RWPE2 (cell line): ENCODE results near the gene ELAVL4.

Source experiments
- ATAC-seq: fragments of 200-7000 bp; cut with Tn5 transposase; 3 replicates; pipeline ENCODE4 v1.9.1; 2021; ENCODE audit warnings: low read depth
- DNase-seq: peaks from one replicate; pipeline ENCODE4 v3.0.0-alpha.2; 2020; ENCODE audit warnings: low spot score
- H3K27ac ChIP-seq: fragments of 450-650 bp; 2 replicates; pipeline ENCODE4 v1.5.1; 2017; ENCODE audit warnings: mild to moderate bottlenecking; ENCODE audit not compliant: poor library complexity, severe bottlenecking
- H3K27me3 ChIP-seq: fragments of 250-450 bp; sonication (Bioruptor Pico); 2 replicates; pipeline ENCODE4 v1.5.1; 2021; ENCODE audit warnings: mild to moderate bottlenecking, moderate library complexity; ENCODE audit not compliant: insufficient read depth, poor library complexity, severe bottlenecking
- H3K36me3 ChIP-seq: fragments of 250-450 bp; sonication (Bioruptor Pico); 2 replicates; pipeline ENCODE4 v1.5.1; 2020; ENCODE audit warnings: low read depth, mild to moderate bottlenecking, moderate library complexity
- H3K4me1 ChIP-seq: fragments of 250-450 bp; sonication (Bioruptor Pico); 2 replicates; pipeline ENCODE4 v1.5.1; 2021; ENCODE audit warnings: mild to moderate bottlenecking, moderate library complexity; ENCODE audit not compliant: insufficient read depth, poor library complexity, severe bottlenecking
- H3K4me3 ChIP-seq: fragments of 250-450 bp; sonication (Bioruptor Pico); 2 replicates; pipeline ENCODE4 v1.5.1; 2021; ENCODE audit warnings: mild to moderate bottlenecking, moderate library complexity; ENCODE audit not compliant: severe bottlenecking
- H3K9me3 ChIP-seq: fragments of 250-450 bp; sonication (Bioruptor Pico); 2 replicates; pipeline ENCODE4 v1.5.1; 2021; ENCODE audit warnings: mild to moderate bottlenecking, moderate library complexity; ENCODE audit not compliant: severe bottlenecking
- TF ChIP-seq, protein P1 (sequence below): fragments of 450-650 bp; IDR thresholded peaks from one replicate; pipeline ENCODE4 v1.5.1; 2017; ENCODE audit warnings: mild to moderate bottlenecking, moderate library complexity; ENCODE audit not compliant: poor library complexity, severe bottlenecking

Gene ELAVL4

DNA sequence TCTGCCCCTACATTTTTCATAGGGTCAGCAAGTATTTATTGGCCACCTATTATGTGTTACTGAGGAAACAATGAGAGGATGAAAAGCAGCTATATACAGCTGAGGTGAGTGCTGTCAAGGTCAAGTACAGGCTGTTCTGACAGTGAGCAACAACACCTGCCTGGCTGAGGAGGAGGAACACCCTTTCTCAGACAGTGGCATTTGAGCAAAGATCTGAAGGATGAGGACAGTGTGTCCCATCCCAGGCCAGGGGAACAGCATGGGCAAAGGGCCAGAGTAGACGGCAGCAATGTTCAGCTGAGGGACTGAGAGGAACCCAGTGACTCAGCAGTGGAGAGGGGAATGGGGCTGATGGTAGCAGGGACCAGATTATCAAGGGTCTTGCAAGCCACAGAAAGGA, 101.0 kb downstream of the ELAVL4 start:
- Histone ChIP-seq H3K4me1 (no peaks in the 10 kb centered on the region), H3K9me3 (no peaks in the 10 kb centered on the region), H3K36me3 (no peaks in the 10 kb centered on the region), H3K4me3 (no peak overlapping the region), H3K27me3 (peaks cover 4% of the 10 kb centered on the region), H3K27ac (no peak overlapping the region)
- TF ChIP-seq, protein P1, sequence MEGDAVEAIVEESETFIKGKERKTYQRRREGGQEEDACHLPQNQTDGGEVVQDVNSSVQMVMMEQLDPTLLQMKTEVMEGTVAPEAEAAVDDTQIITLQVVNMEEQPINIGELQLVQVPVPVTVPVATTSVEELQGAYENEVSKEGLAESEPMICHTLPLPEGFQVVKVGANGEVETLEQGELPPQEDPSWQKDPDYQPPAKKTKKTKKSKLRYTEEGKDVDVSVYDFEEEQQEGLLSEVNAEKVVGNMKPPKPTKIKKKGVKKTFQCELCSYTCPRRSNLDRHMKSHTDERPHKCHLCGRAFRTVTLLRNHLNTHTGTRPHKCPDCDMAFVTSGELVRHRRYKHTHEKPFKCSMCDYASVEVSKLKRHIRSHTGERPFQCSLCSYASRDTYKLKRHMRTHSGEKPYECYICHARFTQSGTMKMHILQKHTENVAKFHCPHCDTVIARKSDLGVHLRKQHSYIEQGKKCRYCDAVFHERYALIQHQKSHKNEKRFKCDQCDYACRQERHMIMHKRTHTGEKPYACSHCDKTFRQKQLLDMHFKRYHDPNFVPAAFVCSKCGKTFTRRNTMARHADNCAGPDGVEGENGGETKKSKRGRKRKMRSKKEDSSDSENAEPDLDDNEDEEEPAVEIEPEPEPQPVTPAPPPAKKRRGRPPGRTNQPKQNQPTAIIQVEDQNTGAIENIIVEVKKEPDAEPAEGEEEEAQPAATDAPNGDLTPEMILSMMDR, result no peak
- no peak for DNase-seq
- ATAC-seq, result no peak

DNA sequence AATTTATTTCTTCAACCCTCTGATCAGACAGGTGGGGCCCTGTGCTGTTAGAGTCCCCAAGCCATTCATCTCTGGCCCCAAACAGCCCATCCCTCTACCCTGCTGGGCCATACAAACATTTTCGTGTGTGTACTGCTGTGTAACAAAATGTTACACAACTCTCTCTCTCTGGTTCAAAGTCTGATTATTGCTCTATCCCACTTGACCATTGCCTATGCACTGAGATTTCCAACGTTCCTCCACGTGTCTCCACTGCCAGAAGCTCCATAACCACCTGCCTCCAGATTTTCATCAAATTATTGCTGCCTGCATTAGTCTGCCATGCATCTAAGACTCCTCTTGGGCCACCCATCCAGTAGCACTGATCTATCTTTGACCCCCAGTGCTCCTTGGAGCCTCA, 104.8 kb downstream of the ELAVL4 start:
- Histone ChIP-seq H3K27me3 (no peaks in the 10 kb centered on the region), H3K36me3 (no peaks in the 10 kb centered on the region), H3K27ac (no peak overlapping the region), H3K4me1 (no peaks in the 10 kb centered on the region), H3K4me3 (no peak overlapping the region), H3K9me3 (no peaks in the 10 kb centered on the region)
- DNase-seq (no peak), ATAC-seq (no peak)
- TF ChIP-seq, protein P1, result no peak

DNA sequence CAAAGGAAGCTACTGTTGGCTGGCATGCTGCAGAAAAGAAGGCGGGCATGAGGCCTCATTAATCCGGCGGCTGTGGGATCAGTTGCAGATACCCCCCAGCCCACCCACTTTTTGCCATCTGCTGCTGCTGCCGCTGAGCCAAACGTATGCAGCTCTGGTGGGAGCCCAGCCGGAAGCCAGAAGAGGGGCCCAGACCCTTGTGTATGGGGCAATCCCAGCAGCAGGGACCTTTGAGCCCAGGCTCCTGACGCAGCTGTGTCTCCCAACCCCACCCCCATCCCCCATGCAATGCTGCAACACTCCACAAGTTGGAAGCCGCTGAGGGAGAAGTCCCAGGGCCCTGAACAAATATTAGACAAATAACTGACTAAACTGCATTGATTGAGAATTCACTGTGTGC, 106.0 kb downstream of the ELAVL4 start:
- ATAC-seq, result no peak
- DNase-seq, result no peak

DNA sequence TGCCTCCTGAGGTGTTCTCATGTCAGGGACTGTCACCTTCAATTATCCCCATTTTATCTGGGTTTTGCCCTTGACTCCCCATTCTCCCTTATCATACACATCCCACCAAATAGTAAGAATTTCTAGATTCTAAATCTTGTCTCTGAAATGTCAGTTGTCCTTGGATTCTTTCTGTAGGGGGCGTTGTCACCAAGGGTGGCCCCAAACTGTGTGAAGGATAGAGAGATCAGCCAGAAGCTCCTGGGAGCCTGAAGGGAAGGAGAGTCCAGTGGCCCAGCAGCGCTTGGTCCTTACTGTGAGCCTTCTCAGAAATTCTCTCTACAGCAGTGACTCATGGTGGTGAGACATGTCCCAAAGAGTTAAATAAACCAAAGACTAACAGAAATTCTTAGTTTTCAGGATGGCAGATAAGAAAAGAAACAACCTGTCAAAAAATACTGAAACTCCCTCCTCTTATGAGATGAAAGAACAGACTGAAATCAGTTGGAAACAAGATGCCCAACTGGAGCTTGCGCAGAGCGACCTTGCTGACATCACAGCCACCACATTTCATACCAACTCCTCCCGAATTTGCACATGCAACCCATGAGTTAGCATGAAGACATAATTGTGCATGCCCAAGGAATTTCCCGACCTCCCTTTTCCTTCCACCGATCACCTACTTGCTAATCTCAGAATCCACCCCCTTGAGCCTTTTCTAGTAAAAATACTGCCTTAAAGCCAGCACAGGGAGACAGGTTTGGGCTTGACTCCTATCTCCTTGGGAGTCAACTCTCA, 109.8 kb downstream of the ELAVL4 start:
- TF ChIP-seq, protein P1, result no peak
- ATAC-seq, result no peak

More for the DNA sequence above, 106.0 kb downstream of the ELAVL4 start:
- Histone ChIP-seq H3K27me3 (no peaks in the 10 kb centered on the region), H3K9me3 (no peaks in the 10 kb centered on the region), H3K36me3 (no peaks in the 10 kb centered on the region), H3K27ac (no peak overlapping the region), H3K4me1 (no peaks in the 10 kb centered on the region), H3K4me3 (no peak overlapping the region)
- TF ChIP-seq, protein P1, result no peak

DNA sequence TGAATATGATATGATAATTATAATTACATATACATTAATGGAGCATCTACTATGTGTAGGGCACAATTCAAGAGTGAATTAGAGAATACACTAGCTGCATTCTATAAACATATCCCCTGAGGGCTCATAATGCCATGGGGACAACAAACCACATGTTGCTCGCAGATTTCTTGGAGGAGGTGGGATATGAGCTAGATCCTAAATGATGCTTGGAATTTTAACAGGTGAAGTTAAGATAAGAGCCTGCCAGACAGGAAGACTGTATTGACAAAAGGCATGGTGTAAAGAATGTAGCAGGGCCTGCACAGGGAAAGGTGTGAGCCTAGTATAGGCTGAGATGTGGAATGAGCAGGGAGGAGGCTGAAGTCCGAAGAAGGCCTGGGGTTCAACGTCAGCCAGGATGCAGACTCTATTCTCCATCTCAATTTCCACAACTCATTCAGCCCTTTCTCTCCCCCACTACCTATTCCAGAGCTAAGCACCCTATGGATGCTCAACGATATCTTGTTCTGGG, 120.2 kb downstream of the ELAVL4 start:
- no peaks in the 10 kb centered on the region for H3K27me3 ChIP-seq
- ATAC-seq, result no peak

More for the DNA sequence above, 109.8 kb downstream of the ELAVL4 start:
- DNase-seq, result no peak
- no peaks in the 10 kb centered on the region for H3K4me1 ChIP-seq
- H3K27ac ChIP-seq, result no peak overlapping the region
- H3K9me3 ChIP-seq, result no peaks in the 10 kb centered on the region
- no peak overlapping the region for H3K4me3 ChIP-seq
- no peaks in the 10 kb centered on the region for H3K27me3 ChIP-seq
- H3K36me3 ChIP-seq, result no peaks in the 10 kb centered on the region

More for the DNA sequence above, 120.2 kb downstream of the ELAVL4 start:
- no peak for DNase-seq
- Histone ChIP-seq H3K9me3 (no peaks in the 10 kb centered on the region), H3K4me1 (no peaks in the 10 kb centered on the region), H3K27ac (no peak overlapping the region), H3K36me3 (no peaks in the 10 kb centered on the region), H3K4me3 (no peak overlapping the region)
- TF ChIP-seq, protein P1, result no peak
